Measurements from ENCODE around the gene ERC2. TPM values are rescaled to one million over a fixed set of nuclear protein-coding genes. Genes with fewer than 3 reads are reported as not detected.

ERC2 gene
- total and polyA plus RNA-seq, 11 donors = 0.16 to 3.8 (median 1.6) TPM

DNA sequence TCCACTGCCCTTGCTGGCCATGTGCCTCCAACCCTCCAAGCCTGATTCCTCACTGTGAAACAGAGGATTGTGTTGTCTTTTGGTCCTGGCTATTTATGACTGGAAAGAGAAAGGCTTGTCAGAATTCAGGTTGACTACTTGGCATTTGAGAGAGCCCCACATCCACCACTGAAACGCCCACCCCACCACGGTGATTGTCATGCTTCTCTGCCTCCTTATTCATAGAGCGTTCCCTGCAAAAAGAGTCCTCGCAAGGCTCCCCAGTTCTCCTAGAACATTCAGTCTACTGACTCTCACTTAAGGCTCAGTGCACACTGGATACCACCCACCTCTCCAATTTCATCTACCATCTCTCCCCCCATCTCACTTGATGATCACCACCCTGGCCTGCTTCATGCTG is 818.3 kb downstream of the ERC2 start:
- no peak for DNase-seq
- no peak for TF ChIP-seq POLR2A (IDR thresholded peaks at IDR 0.05)
- TF ChIP-seq, protein P1, sequence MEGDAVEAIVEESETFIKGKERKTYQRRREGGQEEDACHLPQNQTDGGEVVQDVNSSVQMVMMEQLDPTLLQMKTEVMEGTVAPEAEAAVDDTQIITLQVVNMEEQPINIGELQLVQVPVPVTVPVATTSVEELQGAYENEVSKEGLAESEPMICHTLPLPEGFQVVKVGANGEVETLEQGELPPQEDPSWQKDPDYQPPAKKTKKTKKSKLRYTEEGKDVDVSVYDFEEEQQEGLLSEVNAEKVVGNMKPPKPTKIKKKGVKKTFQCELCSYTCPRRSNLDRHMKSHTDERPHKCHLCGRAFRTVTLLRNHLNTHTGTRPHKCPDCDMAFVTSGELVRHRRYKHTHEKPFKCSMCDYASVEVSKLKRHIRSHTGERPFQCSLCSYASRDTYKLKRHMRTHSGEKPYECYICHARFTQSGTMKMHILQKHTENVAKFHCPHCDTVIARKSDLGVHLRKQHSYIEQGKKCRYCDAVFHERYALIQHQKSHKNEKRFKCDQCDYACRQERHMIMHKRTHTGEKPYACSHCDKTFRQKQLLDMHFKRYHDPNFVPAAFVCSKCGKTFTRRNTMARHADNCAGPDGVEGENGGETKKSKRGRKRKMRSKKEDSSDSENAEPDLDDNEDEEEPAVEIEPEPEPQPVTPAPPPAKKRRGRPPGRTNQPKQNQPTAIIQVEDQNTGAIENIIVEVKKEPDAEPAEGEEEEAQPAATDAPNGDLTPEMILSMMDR (IDR thresholded peaks at IDR 0.05) = no peak
- Histone ChIP-seq H3K9me3 (no peaks in the 10 kb centered on the region), H3K4me3 (no peak overlapping the region), H3K4me1 (no peaks in the 10 kb centered on the region), H3K27ac (no peak overlapping the region), H3K36me3 (no peaks in the 10 kb centered on the region), H3K27me3 (peaks cover 0 to 14% (median 0%) of the 10 kb centered on the region in 9 donors)
- no peak for ATAC-seq
- WGBS, 4 donors = 89 to 92% (median 91%) methylated on average over 4 of the region's 4 CpGs
- intact Hi-C loops (cut with DNase I) = no loop called here

- no peaks in the 10 kb centered on the region for H3K4me1 ChIP-seq
- ATAC-seq (peak in 1 of 4 donors; percentile 31), DNase-seq (no peak)
- H3K4me3 ChIP-seq = no peak overlapping the region
- no peaks in the 10 kb centered on the region for H3K36me3 ChIP-seq
- intact Hi-C loops (cut with DNase I) = no loop called here
- H3K9me3 ChIP-seq = no peaks in the 10 kb centered on the region
- H3K27me3 ChIP-seq = peaks cover 0 to 14% (median 0%) of the 10 kb centered on the region in 9 donors
- H3K27ac ChIP-seq = no peak overlapping the region
- TF ChIP-seq, protein P1 (IDR thresholded peaks at IDR 0.05) = no peak
- no peak for TF ChIP-seq POLR2A (IDR thresholded peaks at IDR 0.05)
- WGBS, 4 donors = 52 to 66% (median 55%) methylated on average over 5 to 6 of the region's 6 CpGs
Observed at GRCh38 chr3:55649554-55649953, 818.7 kb downstream of the ERC2 start.

DNA sequence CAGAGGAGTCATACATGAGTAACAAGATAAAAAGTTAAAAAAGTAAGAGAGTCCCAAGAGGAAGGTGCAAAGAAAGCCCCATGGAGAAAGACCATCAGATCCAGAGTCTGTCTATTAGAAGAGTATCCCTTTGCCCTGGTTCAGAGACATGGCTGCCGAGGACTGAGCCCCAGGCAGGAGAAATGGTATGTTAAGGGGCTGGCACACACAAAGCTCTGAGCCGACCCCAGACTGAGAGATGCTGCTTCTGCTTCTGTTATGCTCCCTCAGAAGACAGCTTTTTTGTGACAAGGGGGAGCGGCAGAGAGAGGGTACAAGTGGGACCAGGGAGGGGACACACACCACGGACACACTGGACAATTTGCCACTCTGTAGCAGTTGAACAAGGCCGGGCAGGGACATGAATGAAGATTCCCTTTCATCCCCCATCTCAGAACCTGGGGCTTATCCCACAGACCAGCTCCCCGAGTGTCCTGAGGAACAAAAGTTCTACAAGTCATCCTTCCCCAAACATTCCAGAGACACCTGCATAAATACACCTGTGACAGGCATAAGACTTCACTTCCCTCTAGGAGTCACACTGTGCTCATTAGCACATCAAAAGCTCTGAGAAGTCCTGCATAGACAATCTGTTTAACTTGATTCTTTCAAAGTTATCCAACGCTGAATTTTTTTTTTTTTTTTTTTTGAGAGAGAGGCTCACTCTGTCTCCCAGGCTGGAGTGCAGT is 819.5 kb downstream of the ERC2 start:
- 75 to 84% (median 79%) methylated on average over 7 of the region's 7 CpGs for WGBS, 4 donors
- peaks cover 0 to 14% (median 0%) of the 10 kb centered on the region in 9 donors for H3K27me3 ChIP-seq
- no peak overlapping the region for H3K27ac ChIP-seq
- no peaks in the 10 kb centered on the region for H3K4me1 ChIP-seq
- TF ChIP-seq, protein P1 (IDR thresholded peaks at IDR 0.05) = no peak
- TF ChIP-seq POLR2A (IDR thresholded peaks at IDR 0.05) = no peak
- no peak overlapping the region for H3K4me3 ChIP-seq
- H3K36me3 ChIP-seq = no peaks in the 10 kb centered on the region
- intact Hi-C loops (cut with DNase I) = no loop called here
- no peak for ATAC-seq
- no peak for DNase-seq
- H3K9me3 ChIP-seq = no peaks in the 10 kb centered on the region

DNA sequence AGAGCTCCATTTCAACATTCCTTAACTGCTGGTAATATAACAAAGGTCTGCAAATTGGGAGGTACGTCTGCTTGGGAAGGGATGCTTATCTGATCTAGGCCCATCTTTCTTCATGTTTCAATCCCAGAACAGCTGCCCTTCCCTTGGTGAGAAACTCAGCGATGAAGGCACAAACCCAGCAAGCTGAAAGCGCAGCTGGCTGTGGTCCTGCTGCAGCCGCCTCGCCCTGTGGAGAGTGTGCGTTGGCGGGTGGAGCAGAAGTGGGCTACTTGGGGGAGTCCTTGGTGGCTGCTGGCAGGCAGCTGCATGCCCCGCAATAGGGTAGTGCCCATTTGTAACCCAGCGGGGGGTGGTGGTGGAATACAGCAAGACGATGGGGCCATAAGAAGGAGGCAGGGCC is 820.6 kb downstream of the ERC2 start:
- H3K27me3 ChIP-seq = peaks cover 0 to 14% (median 0%) of the 10 kb centered on the region in 9 donors
- no peak for TF ChIP-seq POLR2A (IDR thresholded peaks at IDR 0.05)
- TF ChIP-seq, protein P1 (IDR thresholded peaks at IDR 0.05) = no peak
- no peak for ATAC-seq
- intact Hi-C loops (cut with DNase I) = no loop called here
- 71 to 83% (median 78%) methylated on average over 10 of the region's 10 CpGs for WGBS, 4 donors
- no peak overlapping the region for H3K4me3 ChIP-seq
- H3K27ac ChIP-seq = no peak overlapping the region
- no peak for DNase-seq
- no peaks in the 10 kb centered on the region for H3K36me3 ChIP-seq
- H3K4me1 ChIP-seq = no peaks in the 10 kb centered on the region
- no peaks in the 10 kb centered on the region for H3K9me3 ChIP-seq

Measured in heart left ventricle (tissue), 16 donors.